Iris pigment epithelial cell (primary cell): ENCODE measurements around the gene CFAP74.
A peak's percentile ranks its signal among the peaks of the same experiment; 100 is the strongest.

ENCODE experiments used
- DNase-seq: peaks from one replicate; pipeline ENCODE4 v3.0.0-alpha.2; 2011; ENCODE audit warnings: low read depth

CFAP74 gene

DNA sequence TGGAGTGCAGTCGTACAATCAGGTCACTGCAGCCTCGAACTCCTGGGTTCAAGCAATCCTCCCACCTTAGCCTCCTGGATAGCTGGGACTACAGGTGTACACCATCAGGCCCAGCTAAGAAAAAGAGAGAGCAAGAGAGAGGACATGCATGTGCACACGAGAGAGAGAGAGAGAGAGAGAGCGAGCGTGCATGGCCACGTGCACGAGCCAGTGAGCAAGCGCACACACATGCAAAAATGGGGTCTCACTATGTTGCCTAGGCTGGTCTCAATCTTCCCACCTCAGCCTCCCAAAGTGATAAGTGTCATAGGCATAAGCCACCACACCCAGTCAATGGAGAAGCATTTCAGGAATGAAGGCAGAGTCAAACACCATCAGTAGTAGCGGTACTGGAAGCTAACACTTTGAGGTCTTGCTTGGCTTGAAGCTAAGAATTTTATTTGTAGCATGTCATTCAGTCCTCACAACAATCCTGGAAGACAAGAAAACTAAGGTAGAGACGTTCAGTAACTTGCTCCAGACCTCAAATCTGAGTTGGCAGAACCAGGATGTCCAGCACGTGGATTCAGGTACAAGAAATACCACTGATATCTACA is 127.2 kb downstream of the CFAP74 start:
- DNase-seq: peak; percentile 57

GRCh38 chr1:1875932-1876331 is 127.7 kb downstream of the CFAP74 start:
- no peak for DNase-seq

DNA sequence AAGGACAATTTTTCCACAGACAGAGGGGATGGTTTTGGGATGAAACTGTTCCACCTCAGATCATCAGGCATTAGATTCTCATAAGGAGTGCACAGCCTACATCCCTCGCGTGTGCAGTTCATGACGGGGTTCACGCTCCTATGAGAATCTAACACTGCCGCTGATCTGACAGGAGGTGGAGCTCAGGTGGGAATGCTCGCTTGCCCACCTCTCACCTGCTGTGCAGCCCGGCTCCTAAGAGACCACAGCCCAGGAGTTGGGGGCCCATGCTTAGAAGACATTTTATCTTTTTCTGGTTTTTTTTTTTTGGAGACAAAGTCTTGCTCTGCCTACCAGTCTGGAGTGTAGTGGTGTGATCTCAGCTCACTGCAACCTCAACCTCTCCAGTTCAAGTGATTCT is 128.7 kb downstream of the CFAP74 start:
- DNase-seq: no peak

DNA sequence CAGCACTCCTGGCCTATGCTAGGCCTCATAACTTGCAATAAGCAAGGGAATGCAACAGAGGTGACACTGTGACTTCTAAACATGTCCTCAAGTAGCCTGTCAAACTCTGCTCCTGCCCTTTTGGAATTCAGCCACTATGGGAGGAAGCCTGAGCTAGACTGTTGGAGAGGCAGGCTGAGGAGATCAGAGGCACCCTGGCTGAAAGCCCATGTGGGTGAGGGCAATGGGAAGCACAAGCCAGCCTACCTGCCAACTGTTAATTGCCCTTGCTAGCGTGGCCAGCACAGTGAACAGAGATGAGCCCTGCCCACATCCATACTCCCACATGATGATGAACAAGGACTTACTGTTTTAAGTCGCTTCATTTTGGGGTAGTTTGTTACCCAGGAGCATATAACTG is 130.4 kb downstream of the CFAP74 start:
- DNase-seq: no peak

- no peak for DNase-seq
Observed at GRCh38 chr1:1872329-1872994, 131.1 kb downstream of the CFAP74 start.
